HG02571 (cell line): ENCODE results near the gene ELL.

ENCODE experiments used
- ATAC-seq: cut with Tn5 transposase; IDR thresholded peaks from one replicate; pipeline ENCODE4 v1.9.1; 2021; ENCODE audit warnings: mild to moderate bottlenecking, moderate library complexity; ENCODE audit not compliant: unreplicated experiment

ELL gene

GRCh38 chr19:18490728-18491127 lies 31.1 kb downstream of the ELL start:
- no peak for ATAC-seq

- no peak for ATAC-seq
Measured at GRCh38 chr19:18489627-18490184, 32.2 kb downstream of the ELL start.

- no peak for ATAC-seq
Measured at GRCh38 chr19:18488838-18489626, 32.8 kb downstream of the ELL start.

GRCh38 chr19:18488403-18488723 lies 33.5 kb downstream of the ELL start:
- no peak for ATAC-seq

GRCh38 chr19:18487576-18488402 lies 34.1 kb downstream of the ELL start:
- ATAC-seq = no peak

GRCh38 chr19:18486746-18487145 lies 35.1 kb downstream of the ELL start:
- no peak for ATAC-seq

GRCh38 chr19:18484992-18485391 lies 36.9 kb downstream of the ELL start:
- ATAC-seq = no peak

- no peak for ATAC-seq
Measured at GRCh38 chr19:18483119-18483890, 38.6 kb downstream of the ELL start.

- ATAC-seq = no peak
Measured at GRCh38 chr19:18481505-18482222, 40.2 kb downstream of the ELL start.

- ATAC-seq = no peak
Measured at GRCh38 chr19:18480006-18480691, 41.7 kb downstream of the ELL start.

- peak; percentile 75 for ATAC-seq
Measured at GRCh38 chr19:18478545-18479311, 43.1 kb downstream of the ELL start.

- peak; percentile 3 for ATAC-seq
Measured at GRCh38 chr19:18477974-18478373, 43.9 kb downstream of the ELL start.

GRCh38 chr19:18477042-18477779 lies 44.7 kb downstream of the ELL start:
- ATAC-seq = no peak

GRCh38 chr19:18476507-18477041 lies 45.3 kb downstream of the ELL start:
- no peak for ATAC-seq

GRCh38 chr19:18475762-18476331 lies 46.0 kb downstream of the ELL start:
- ATAC-seq = no peak

- ATAC-seq = no peak
Measured at GRCh38 chr19:18475004-18475453, 46.8 kb downstream of the ELL start.

GRCh38 chr19:18474366-18474887 lies 47.4 kb downstream of the ELL start:
- ATAC-seq = no peak

- ATAC-seq = no peak
Measured at GRCh38 chr19:18473706-18474087, 48.2 kb downstream of the ELL start.
